Astrocyte (in vitro differentiated cells and primary cell): ENCODE data around the gene GOLPH3L.
"Not testable (repeated sequence)": the region's sequence is repeated elsewhere in the genome, so short reads cannot be mapped to it uniquely, and the experiment has no call there.

Source experiments
- EZH2 ChIP-seq: IDR thresholded peaks from 2 replicates; pipeline ENCODE4 v1.6.1; 2012; ENCODE audit warnings: mild to moderate bottlenecking, low read length, inconsistent platforms; ENCODE audit not compliant: insufficient read depth
- TF ChIP-seq, protein P1 (sequence below): IDR thresholded peaks from 2 replicates; pipeline ENCODE4 v1.5.1; 2011; ENCODE audit warnings: low read depth, mild to moderate bottlenecking, inconsistent platforms, low read length, moderate library complexity; ENCODE audit not compliant: insufficient read depth

DNA sequence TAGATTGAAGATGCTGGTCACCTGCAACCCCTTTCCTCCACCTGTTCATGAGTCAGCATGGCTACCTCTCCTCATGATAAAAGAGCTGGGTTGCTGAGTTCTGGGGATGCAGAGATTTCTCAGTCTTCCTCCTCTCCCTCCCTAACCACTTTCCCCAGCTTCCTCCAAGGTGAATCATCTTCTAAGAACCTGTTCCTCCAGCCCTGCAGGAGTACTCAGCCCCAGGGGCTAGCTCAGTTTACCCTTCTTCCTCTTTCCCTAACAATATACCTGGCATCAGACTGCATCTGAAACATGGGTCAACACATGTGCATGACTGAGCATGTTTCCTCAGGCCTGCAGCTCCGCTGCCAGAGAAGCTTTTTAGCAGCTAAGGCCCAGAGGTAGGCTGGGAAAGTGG, 72.8 kb downstream of the GOLPH3L start:
- TF ChIP-seq, protein P1, sequence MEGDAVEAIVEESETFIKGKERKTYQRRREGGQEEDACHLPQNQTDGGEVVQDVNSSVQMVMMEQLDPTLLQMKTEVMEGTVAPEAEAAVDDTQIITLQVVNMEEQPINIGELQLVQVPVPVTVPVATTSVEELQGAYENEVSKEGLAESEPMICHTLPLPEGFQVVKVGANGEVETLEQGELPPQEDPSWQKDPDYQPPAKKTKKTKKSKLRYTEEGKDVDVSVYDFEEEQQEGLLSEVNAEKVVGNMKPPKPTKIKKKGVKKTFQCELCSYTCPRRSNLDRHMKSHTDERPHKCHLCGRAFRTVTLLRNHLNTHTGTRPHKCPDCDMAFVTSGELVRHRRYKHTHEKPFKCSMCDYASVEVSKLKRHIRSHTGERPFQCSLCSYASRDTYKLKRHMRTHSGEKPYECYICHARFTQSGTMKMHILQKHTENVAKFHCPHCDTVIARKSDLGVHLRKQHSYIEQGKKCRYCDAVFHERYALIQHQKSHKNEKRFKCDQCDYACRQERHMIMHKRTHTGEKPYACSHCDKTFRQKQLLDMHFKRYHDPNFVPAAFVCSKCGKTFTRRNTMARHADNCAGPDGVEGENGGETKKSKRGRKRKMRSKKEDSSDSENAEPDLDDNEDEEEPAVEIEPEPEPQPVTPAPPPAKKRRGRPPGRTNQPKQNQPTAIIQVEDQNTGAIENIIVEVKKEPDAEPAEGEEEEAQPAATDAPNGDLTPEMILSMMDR = not testable (repeated sequence)
- TF ChIP-seq EZH2 = not testable (repeated sequence)
